Measurements from ENCODE around the gene COPG1. TPM values are rescaled to one million over a fixed set of nuclear protein-coding genes. Genes with fewer than 3 reads are reported as not detected.
"Not testable (repeated sequence)": the region's sequence is repeated elsewhere in the genome, so short reads cannot be mapped to it uniquely, and the experiment has no call there.

The COPG1 gene
- total RNA-seq, 1 donor from 2014 or later = 120 TPM

GRCh38 chr3:129259612-129260477, 10.4 kb downstream of the COPG1 start:
- no peak overlapping the region for H3K9ac ChIP-seq (ENCODE audit: low read depth in 1 of 3, low read length in 3 of 3)
- no peaks in the 10 kb centered on the region for H3K27me3 ChIP-seq (ENCODE audit: control insufficient read depth in 3 of 3, insufficient read depth in 3 of 3, low read length in 3 of 3)
- peaks cover 72 to 82% (median 80%) of the 10 kb centered on the region in 3 donors for H3K36me3 ChIP-seq (ENCODE audit: control insufficient read depth in 3 of 3, insufficient read depth in 3 of 3, low read length in 3 of 3)
- no peaks in the 10 kb centered on the region for H3K9me3 ChIP-seq (ENCODE audit: control insufficient read depth in 3 of 3, low read length in 3 of 3)
- H3K4me1 ChIP-seq (ENCODE audit: control insufficient read depth in 3 of 3, insufficient read depth in 3 of 3, low read length in 3 of 3) = no peaks in the 10 kb centered on the region
- no peak overlapping the region for H3K27ac ChIP-seq (ENCODE audit: low read depth, low read length)
- H3K4me3 ChIP-seq (ENCODE audit: low read length in 3 of 3) = no peak overlapping the region

- Histone ChIP-seq H3K9ac (ENCODE audit: low read depth in 1 of 3, low read length in 3 of 3) (no peak overlapping the region), H3K27ac (ENCODE audit: low read depth, low read length) (no peak overlapping the region), H3K9me3 (ENCODE audit: control insufficient read depth in 3 of 3, low read length in 3 of 3) (no peaks in the 10 kb centered on the region), H3K4me3 (ENCODE audit: low read length in 3 of 3) (no peak overlapping the region), H3K4me1 (ENCODE audit: control insufficient read depth in 3 of 3, insufficient read depth in 3 of 3, low read length in 3 of 3) (no peaks in the 10 kb centered on the region), H3K36me3 (ENCODE audit: control insufficient read depth in 3 of 3, insufficient read depth in 3 of 3, low read length in 3 of 3) (peaks cover 72 to 82% (median 82%) of the 10 kb centered on the region in 3 donors), H3K27me3 (ENCODE audit: control insufficient read depth in 3 of 3, insufficient read depth in 3 of 3, low read length in 3 of 3) (no peaks in the 10 kb centered on the region)
Measured at GRCh38 chr3:129260606-129261005, 11.2 kb downstream of the COPG1 start.

- H3K4me1 ChIP-seq (ENCODE audit: control insufficient read depth in 3 of 3, insufficient read depth in 3 of 3, low read length in 3 of 3) = no peaks in the 10 kb centered on the region
- no peaks in the 10 kb centered on the region for H3K9me3 ChIP-seq (ENCODE audit: control insufficient read depth in 3 of 3, low read length in 3 of 3)
- H3K9ac ChIP-seq (ENCODE audit: low read depth in 1 of 3, low read length in 3 of 3) = no peak overlapping the region
- H3K27me3 ChIP-seq (ENCODE audit: control insufficient read depth in 3 of 3, insufficient read depth in 3 of 3, low read length in 3 of 3) = no peaks in the 10 kb centered on the region
- peaks cover 66 to 81% (median 77%) of the 10 kb centered on the region in 3 donors for H3K36me3 ChIP-seq (ENCODE audit: control insufficient read depth in 3 of 3, insufficient read depth in 3 of 3, low read length in 3 of 3)
- no peak overlapping the region for H3K4me3 ChIP-seq (ENCODE audit: low read length in 3 of 3)
- no peak overlapping the region for H3K27ac ChIP-seq (ENCODE audit: low read depth, low read length)
Measured at GRCh38 chr3:129261894-129262293, 12.5 kb downstream of the COPG1 start.

- Histone ChIP-seq H3K27me3 (ENCODE audit: control insufficient read depth in 3 of 3, insufficient read depth in 3 of 3, low read length in 3 of 3) (no peaks in the 10 kb centered on the region), H3K9ac (ENCODE audit: low read depth in 1 of 3, low read length in 3 of 3) (no peak overlapping the region), H3K36me3 (ENCODE audit: control insufficient read depth in 3 of 3, insufficient read depth in 3 of 3, low read length in 3 of 3) (peaks cover 64 to 79% (median 77%) of the 10 kb centered on the region in 3 donors), H3K4me3 (ENCODE audit: low read length in 3 of 3) (no peak overlapping the region), H3K27ac (ENCODE audit: low read depth, low read length) (no peak overlapping the region), H3K9me3 (ENCODE audit: control insufficient read depth in 3 of 3, low read length in 3 of 3) (no peaks in the 10 kb centered on the region), H3K4me1 (ENCODE audit: control insufficient read depth in 3 of 3, insufficient read depth in 3 of 3, low read length in 3 of 3) (no peaks in the 10 kb centered on the region)
Measured at GRCh38 chr3:129263161-129263910, 13.9 kb downstream of the COPG1 start.

- H3K36me3 ChIP-seq (ENCODE audit: control insufficient read depth in 3 of 3, insufficient read depth in 3 of 3, low read length in 3 of 3) = peaks cover 74 to 84% (median 81%) of the 10 kb centered on the region in 3 donors
- not testable (repeated sequence) for H3K9ac ChIP-seq (ENCODE audit: low read depth in 1 of 3, low read length in 3 of 3); H3K27ac ChIP-seq (ENCODE audit: low read depth, low read length); H3K4me1 ChIP-seq (ENCODE audit: control insufficient read depth in 3 of 3, insufficient read depth in 3 of 3, low read length in 3 of 3); H3K4me3 ChIP-seq (ENCODE audit: low read length in 3 of 3); H3K9me3 ChIP-seq (ENCODE audit: control insufficient read depth in 3 of 3, low read length in 3 of 3); H3K27me3 ChIP-seq (ENCODE audit: control insufficient read depth in 3 of 3, insufficient read depth in 3 of 3, low read length in 3 of 3)
Measured at GRCh38 chr3:129264994-129265393, 15.6 kb downstream of the COPG1 start.

GRCh38 chr3:129266651-129267050, 17.2 kb downstream of the COPG1 start:
- no peaks in the 10 kb centered on the region for H3K27me3 ChIP-seq (ENCODE audit: control insufficient read depth in 3 of 3, insufficient read depth in 3 of 3, low read length in 3 of 3)
- H3K4me3 ChIP-seq (ENCODE audit: low read length in 3 of 3) = no peak overlapping the region
- peaks cover 70 to 81% (median 79%) of the 10 kb centered on the region in 3 donors for H3K36me3 ChIP-seq (ENCODE audit: control insufficient read depth in 3 of 3, insufficient read depth in 3 of 3, low read length in 3 of 3)
- no peak overlapping the region for H3K27ac ChIP-seq (ENCODE audit: low read depth, low read length)
- no peaks in the 10 kb centered on the region for H3K9me3 ChIP-seq (ENCODE audit: control insufficient read depth in 3 of 3, low read length in 3 of 3)
- H3K9ac ChIP-seq (ENCODE audit: low read depth in 1 of 3, low read length in 3 of 3) = no peak overlapping the region
- no peaks in the 10 kb centered on the region for H3K4me1 ChIP-seq (ENCODE audit: control insufficient read depth in 3 of 3, insufficient read depth in 3 of 3, low read length in 3 of 3)

- no peaks in the 10 kb centered on the region for H3K27me3 ChIP-seq (ENCODE audit: control insufficient read depth in 3 of 3, insufficient read depth in 3 of 3, low read length in 3 of 3)
- H3K9me3 ChIP-seq (ENCODE audit: control insufficient read depth in 3 of 3, low read length in 3 of 3) = no peaks in the 10 kb centered on the region
- no peaks in the 10 kb centered on the region for H3K4me1 ChIP-seq (ENCODE audit: control insufficient read depth in 3 of 3, insufficient read depth in 3 of 3, low read length in 3 of 3)
- peaks cover 75 to 80% (median 79%) of the 10 kb centered on the region in 3 donors for H3K36me3 ChIP-seq (ENCODE audit: control insufficient read depth in 3 of 3, insufficient read depth in 3 of 3, low read length in 3 of 3)
- no peak overlapping the region for H3K4me3 ChIP-seq (ENCODE audit: low read length in 3 of 3)
- H3K9ac ChIP-seq (ENCODE audit: low read depth in 1 of 3, low read length in 3 of 3) = no peak overlapping the region
- no peak overlapping the region for H3K27ac ChIP-seq (ENCODE audit: low read depth, low read length)
Measured at GRCh38 chr3:129268396-129268795, 19.0 kb downstream of the COPG1 start.

GRCh38 chr3:129271674-129272073, 22.3 kb downstream of the COPG1 start:
- H3K27ac ChIP-seq (ENCODE audit: low read depth, low read length) = no peak overlapping the region
- H3K4me3 ChIP-seq (ENCODE audit: low read length in 3 of 3) = no peak overlapping the region
- H3K9me3 ChIP-seq (ENCODE audit: control insufficient read depth in 3 of 3, low read length in 3 of 3) = no peaks in the 10 kb centered on the region
- H3K36me3 ChIP-seq (ENCODE audit: control insufficient read depth in 3 of 3, insufficient read depth in 3 of 3, low read length in 3 of 3) = peaks cover 71 to 84% (median 82%) of the 10 kb centered on the region in 3 donors
- H3K27me3 ChIP-seq (ENCODE audit: control insufficient read depth in 3 of 3, insufficient read depth in 3 of 3, low read length in 3 of 3) = no peaks in the 10 kb centered on the region
- no peaks in the 10 kb centered on the region for H3K4me1 ChIP-seq (ENCODE audit: control insufficient read depth in 3 of 3, insufficient read depth in 3 of 3, low read length in 3 of 3)
- no peak overlapping the region for H3K9ac ChIP-seq (ENCODE audit: low read depth in 1 of 3, low read length in 3 of 3)

GRCh38 chr3:129276385-129276784, 27.0 kb downstream of the COPG1 start:
- no peaks in the 10 kb centered on the region for H3K27me3 ChIP-seq (ENCODE audit: control insufficient read depth in 3 of 3, insufficient read depth in 3 of 3, low read length in 3 of 3)
- H3K9ac ChIP-seq (ENCODE audit: low read depth in 1 of 3, low read length in 3 of 3) = no peak overlapping the region
- no peak overlapping the region for H3K4me3 ChIP-seq (ENCODE audit: low read length in 3 of 3)
- H3K27ac ChIP-seq (ENCODE audit: low read depth, low read length) = no peak overlapping the region
- no peaks in the 10 kb centered on the region for H3K9me3 ChIP-seq (ENCODE audit: control insufficient read depth in 3 of 3, low read length in 3 of 3)
- H3K36me3 ChIP-seq (ENCODE audit: control insufficient read depth in 3 of 3, insufficient read depth in 3 of 3, low read length in 3 of 3) = peaks cover 41 to 53% (median 42%) of the 10 kb centered on the region in 3 donors
- peaks cover 15 to 17% (median 17%) of the 10 kb centered on the region in 3 donors for H3K4me1 ChIP-seq (ENCODE audit: control insufficient read depth in 3 of 3, insufficient read depth in 3 of 3, low read length in 3 of 3)

GRCh38 chr3:129277829-129278271, 28.4 kb downstream of the COPG1 start:
- Histone ChIP-seq H3K27me3 (ENCODE audit: control insufficient read depth in 3 of 3, insufficient read depth in 3 of 3, low read length in 3 of 3) (no peaks in the 10 kb centered on the region), H3K36me3 (ENCODE audit: control insufficient read depth in 3 of 3, insufficient read depth in 3 of 3, low read length in 3 of 3) (peaks cover 28 to 41% (median 28%) of the 10 kb centered on the region in 3 donors), H3K4me3 (ENCODE audit: low read length in 3 of 3) (peak overlapping the region; percentile 81 to 91 (median 82))

More at GRCh38 chr3:129277829-129278271, 28.4 kb downstream of the COPG1 start:
- Histone ChIP-seq H3K4me1 (ENCODE audit: control insufficient read depth in 3 of 3, insufficient read depth in 3 of 3, low read length in 3 of 3) (peaks cover 15 to 17% (median 17%) of the 10 kb centered on the region in 3 donors), H3K9me3 (ENCODE audit: control insufficient read depth in 3 of 3, low read length in 3 of 3) (no peaks in the 10 kb centered on the region), H3K9ac (ENCODE audit: low read depth in 1 of 3, low read length in 3 of 3) (peak overlapping the region; percentile 83 to 94 (median 86)), H3K27ac (ENCODE audit: low read depth, low read length) (peak overlapping the region; percentile 88)

Data from skeletal muscle tissue (tissue), 4 donors.